Skeletal muscle cell (primary cell): ENCODE data around the gene MACO1.
"Not testable (repeated sequence)": the region's sequence is repeated elsewhere in the genome, so short reads cannot be mapped to it uniquely, and the experiment has no call there.

Source experiments
- DNase-seq: peaks from one replicate; pipeline ENCODE4 v3.0.0-alpha.2; 2010; ENCODE audit warnings: low read depth
- H3K4me3 ChIP-seq: 2 replicates; pipeline ENCODE4 v1.5.1; 2011; ENCODE audit warnings: low read depth, mild to moderate bottlenecking, control low read depth, low read length, moderate library complexity

MACO1 gene, protein sequence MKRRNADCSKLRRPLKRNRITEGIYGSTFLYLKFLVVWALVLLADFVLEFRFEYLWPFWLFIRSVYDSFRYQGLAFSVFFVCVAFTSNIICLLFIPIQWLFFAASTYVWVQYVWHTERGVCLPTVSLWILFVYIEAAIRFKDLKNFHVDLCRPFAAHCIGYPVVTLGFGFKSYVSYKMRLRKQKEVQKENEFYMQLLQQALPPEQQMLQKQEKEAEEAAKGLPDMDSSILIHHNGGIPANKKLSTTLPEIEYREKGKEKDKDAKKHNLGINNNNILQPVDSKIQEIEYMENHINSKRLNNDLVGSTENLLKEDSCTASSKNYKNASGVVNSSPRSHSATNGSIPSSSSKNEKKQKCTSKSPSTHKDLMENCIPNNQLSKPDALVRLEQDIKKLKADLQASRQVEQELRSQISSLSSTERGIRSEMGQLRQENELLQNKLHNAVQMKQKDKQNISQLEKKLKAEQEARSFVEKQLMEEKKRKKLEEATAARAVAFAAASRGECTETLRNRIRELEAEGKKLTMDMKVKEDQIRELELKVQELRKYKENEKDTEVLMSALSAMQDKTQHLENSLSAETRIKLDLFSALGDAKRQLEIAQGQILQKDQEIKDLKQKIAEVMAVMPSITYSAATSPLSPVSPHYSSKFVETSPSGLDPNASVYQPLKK

DNA sequence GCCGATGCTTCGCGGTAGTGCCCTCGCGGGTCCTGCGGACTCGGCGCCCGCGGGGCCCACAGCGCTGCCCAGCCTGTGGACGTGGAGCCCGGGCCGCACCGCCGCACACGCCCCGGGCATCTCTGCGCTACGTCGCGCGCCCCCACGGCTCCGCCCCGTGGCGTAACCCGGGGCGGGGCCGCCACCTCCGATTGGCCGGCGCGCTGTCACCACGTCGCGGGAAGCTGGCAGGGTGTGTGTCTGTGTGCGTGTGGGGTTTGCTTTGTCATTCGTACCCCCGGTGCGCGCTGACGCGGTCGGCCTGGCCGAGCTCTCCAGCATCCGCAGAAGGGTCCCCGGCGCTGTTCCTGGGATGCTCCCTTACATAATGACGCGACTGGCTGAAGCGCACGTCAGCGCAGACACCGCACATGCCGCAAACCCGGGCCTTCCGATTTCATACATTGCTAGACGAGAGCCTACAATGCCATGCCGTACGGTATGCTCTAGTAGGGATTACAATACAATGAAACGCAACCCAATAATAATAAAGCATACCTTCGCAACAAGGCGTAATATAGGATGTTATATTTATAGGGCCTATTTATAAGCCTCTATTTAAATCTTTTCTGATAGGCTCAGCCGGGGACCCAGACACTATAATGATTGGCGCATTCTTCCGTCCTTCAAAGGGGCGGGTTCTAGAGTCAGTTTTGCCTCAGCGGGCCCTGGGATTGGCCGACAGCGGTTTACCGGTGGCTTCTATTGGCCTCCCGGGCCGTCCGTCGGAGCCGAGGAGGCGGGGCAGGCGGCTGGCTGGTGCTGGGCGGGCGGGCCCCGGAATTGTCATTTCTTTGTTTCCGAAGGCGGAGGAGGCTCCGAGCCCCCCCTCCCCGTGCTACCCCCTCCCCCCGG is at the start of gene MACO1:
Gene MACO1 (plus strand): TSS at position 825 of the 894 bp plus-strand sequence. CDS start 202 bp downstream, outside the sequence.
- peak within 1 kb of the TSS; percentile 84 for H3K4me3 ChIP-seq
- peak; percentile 78 for DNase-seq

DNA sequence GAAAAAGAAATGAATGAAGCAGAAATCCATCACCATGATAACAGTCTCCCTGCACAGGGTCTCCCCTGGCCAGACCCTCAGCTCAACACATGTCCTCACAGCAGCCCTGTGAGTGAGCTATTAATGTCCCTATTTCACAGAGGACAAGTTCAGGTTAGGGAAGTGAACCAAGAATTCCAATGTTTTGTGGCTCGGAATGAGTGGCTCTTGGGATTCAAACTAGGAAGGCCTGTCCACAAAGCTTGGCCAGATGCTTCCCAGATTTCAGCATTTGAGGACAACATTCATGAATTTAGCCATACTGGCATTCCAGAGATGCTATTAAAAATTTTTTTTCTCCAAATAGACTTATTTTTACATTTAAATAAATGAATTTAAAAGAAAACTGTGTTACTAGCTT is 48.2 kb upstream of the MACO1 start:
- DNase-seq, H3K4me3 ChIP-seq: not testable (repeated sequence)

DNA sequence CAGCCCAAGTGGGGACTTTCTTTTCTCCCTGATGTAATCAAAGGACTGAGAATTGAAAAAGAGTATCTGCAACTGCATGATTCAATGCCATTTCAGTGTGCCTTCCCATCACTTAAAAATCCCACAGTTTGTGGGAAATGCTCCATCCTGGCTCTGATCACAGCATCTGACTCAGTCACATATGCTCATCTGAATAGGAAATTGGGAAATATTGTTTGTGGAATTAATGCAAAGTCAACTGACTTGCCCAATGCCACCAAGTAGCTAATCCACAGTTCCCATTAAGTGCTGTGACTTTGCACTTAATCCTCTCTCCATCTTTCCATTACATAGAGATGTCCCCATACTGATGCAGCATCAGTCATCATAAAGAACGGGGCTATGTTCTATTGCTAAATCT is 47.6 kb upstream of the MACO1 start:
- not testable (repeated sequence) for H3K4me3 ChIP-seq, DNase-seq

DNA sequence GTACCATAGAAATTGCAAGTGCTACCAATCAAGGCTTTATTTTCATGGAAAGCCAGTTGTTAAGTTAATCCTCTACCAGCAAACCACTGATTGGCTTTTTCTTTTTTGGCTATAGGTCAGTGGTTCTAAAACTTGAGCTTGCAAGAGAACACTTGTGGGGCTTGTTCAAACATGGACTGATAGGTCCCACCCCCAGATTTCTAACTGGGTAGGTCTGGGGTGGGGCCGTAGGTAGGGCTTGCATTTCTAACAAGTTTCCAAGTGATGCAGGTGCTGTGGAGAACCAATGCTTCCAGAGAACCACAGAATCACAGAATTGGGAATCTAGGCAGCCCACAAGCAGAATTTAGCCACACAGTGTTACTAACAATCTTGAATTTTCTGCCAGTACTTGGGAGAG is 46.8 kb upstream of the MACO1 start:
- H3K4me3 ChIP-seq, DNase-seq: not testable (repeated sequence)

DNA sequence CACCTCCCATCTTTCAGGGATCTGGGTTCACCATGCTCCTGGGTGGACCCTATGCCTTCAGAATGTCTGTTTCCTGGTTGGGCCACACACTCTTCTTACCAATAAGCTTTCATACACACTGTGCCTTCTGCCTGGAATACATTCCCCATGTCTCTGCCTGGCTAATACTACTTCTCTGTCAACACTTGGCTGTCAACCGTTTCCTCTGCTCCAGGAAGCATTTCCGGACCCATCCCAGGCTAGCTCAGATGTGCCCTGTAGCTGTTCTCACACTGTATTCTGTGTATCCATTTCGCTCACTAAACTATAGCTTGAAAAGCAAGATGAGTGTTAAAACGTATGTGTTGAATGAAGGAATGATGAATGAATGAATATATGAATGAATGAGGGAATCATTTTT is 43.6 kb upstream of the MACO1 start:
- H3K4me3 ChIP-seq, DNase-seq: not testable (repeated sequence)

DNA sequence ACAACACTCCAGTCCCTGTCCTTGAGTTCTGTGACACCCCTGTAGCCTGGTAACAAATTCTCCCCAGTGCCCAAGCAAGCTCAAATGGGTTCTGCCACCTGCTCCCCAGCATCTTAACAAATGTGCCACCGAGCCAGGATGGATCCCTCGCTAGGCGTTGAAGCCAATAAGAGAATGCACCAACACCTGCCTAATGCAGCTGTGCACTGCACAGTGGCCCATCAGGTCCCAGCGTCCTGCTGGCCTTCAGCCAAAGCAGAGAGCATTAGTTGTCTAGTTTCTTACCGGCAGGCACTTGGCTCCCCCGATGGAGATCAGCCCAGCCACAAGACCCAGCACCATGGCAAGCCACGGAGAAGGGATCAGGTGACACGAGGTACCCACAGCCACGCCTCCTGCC is 42.0 kb upstream of the MACO1 start:
- not testable (repeated sequence) for DNase-seq, H3K4me3 ChIP-seq

DNA sequence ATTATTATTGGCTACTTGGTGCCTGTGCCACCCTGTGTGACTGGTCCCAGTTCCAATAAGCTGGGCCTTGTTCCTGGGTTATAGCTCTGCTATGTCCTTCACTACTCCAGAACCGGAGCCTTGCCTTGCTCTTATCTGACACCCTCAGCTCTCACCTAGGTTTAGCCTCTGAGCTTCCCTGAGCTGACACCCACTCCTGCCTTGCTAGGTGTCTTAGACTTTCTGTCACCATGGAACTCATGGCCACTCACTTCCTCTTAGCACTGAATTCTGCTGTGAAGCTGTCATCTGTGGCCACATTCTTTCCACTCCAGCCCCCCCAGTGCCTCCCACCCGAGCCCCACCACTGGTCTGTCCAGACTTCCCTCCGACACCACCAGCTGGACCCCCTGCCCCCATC is 41.0 kb upstream of the MACO1 start:
- not testable (repeated sequence) for H3K4me3 ChIP-seq, DNase-seq

DNA sequence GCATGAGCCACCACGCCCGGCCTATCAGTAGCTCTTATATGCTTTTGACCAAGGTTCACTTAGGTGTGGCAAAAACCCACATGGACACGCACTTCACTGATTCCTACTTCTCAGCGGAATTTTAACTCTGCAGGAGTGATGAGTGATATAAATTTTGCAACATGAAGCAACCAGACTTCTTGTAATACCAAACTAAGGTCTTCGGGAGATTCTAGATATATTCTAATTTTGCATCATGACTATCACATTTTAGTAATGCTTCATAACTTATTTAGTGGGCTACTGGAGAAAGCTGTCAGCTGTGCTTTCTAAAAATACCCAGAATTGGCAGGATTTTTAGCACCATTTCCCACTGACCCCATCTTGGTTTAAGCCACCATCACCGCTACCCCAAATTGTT is 37.9 kb upstream of the MACO1 start:
- no peak overlapping the region for H3K4me3 ChIP-seq
- no peak for DNase-seq

DNA sequence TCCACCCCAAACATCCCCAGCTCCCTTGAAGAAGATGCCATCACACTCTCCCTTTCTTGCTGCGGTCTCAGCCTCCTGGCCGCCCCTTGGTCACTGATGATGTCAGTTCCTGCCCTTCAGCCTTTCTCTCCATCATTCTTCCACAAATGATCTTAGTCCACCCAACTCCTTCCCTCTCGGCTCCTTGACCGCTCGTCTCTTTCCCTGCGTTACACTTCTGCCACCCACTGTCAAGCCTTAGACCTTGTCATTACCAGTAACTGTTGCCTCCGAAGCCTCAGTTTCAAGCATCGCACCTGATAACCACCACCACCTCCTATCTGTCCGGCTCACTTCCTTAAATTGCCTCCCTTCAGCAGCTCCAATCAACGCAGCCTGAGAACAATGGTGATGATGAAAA is 33.1 kb upstream of the MACO1 start:
- DNase-seq, H3K4me3 ChIP-seq: not testable (repeated sequence)

DNA sequence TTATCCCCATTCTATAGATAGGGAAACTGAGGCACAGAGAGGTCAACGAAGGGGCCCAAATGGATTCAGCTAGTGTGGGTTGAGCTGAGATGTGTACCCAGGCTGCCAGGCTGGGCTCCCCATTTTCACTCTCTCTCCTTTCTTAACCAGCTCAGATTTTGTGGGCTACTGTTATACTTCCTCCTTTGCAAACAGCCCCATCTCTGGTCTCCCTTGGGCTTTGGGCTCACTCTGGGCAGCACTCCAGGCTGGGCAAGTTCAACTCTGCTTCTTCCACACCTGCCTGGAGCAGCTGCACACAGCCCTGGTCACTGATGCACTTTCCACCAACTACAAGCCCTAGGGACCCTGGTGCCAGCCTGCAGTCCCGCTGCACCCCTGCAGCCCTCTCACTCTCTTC is 32.6 kb upstream of the MACO1 start:
- not testable (repeated sequence) for DNase-seq, H3K4me3 ChIP-seq

DNA sequence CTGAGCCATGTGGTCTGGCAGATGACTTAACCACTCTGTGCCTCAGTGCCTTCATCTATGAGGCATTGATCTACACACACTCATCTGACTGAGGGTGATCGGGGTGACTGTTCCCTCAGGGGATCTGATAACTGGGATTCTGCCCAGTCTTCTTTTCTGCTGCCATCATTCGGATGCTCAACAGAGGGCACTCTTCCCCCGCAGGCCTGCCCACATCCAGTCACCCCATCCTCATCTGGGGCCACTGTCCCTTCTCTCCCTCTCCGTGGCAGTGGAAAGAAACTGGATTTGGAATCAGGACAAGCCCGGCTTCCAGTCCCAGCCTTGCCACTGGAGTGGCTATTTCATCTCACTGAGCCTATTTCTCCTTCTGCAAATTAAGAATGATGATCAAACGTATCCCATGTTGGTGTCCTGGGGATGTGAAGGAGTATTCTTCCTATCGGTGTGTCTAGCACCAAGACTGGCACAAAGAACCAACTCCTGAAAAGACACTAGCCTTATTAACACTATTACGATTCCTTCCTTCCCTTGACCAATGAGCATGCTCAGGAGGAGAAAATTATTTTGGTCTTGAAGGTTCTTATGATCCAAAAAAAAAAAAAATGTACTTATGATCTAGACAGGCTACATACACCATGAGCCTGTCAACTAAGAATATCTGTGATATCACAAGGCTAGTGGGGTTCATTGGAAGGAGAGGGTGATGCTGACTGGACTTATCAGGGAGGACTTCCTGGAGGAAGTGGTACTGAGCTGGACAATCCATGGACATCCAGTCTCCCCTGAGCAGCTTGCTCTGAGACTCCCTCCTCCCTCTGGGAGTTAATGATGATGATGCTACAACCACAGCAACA is 27.5 kb upstream of the MACO1 start:
- H3K4me3 ChIP-seq, DNase-seq: not testable (repeated sequence)

DNA sequence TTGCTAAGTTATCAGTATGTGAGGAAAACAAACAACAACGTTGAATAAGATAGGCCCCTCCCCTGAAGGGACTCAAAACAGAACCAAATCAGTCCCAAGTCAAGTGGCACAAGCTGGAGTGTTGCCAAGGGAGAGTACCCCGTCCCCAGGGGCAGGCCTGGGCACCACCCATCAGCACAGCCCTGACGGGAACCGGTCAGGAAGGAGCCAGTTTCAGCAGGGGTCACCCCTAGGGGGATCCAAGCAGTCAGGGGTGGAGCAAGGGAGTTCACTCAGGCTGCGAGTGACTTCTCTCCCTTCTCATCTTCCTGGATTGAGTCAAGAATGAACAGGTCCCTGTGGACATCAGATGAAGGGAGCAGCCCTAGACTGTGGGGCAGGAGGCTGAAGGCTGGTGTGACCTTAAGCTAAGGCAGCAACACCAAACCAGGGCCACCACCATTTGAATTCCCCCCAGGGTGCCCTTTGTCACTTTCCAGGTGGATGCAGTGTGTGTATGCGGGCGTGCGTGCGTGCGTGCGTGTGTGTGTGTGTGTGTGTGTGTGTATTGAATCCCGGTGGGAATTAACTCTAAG is 24.9 kb upstream of the MACO1 start:
- DNase-seq, H3K4me3 ChIP-seq: not testable (repeated sequence)

DNA sequence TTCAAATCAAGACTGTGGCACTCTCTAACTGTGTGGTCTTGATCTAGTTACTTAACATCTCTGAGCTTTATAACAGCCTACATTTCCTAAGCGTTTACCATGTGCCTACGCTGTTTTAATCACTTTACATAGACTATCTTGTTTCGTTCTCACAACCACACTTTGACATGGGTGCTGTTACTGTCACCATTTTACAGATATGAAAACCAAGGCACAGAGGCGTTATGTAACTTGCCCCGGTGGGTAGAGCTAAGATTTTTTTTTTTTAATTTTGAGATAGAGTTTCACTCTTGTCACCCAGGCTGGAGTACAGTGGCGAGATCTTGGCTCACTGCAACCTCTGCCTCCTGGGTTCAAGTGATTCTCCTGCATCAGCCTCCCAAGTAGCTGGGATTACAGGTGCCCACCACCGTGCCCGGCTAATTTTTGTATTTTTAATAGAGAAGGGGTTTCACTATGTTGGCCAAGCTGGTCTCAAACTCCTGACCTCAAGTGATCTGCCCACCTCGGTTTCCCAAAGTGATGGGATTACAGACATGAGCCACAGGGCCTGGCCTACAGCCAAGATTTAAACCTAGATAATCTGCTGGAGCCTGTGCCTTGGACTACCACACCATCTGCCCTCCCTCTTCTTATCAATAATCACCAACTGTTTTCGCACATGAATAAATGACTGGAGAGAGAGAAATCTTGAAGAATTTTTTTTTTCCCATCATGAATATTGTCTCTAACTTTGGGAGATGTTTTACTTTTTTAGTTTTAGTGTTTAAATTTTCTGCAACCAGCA is 20.9 kb upstream of the MACO1 start:
- not testable (repeated sequence) for DNase-seq, H3K4me3 ChIP-seq

DNA sequence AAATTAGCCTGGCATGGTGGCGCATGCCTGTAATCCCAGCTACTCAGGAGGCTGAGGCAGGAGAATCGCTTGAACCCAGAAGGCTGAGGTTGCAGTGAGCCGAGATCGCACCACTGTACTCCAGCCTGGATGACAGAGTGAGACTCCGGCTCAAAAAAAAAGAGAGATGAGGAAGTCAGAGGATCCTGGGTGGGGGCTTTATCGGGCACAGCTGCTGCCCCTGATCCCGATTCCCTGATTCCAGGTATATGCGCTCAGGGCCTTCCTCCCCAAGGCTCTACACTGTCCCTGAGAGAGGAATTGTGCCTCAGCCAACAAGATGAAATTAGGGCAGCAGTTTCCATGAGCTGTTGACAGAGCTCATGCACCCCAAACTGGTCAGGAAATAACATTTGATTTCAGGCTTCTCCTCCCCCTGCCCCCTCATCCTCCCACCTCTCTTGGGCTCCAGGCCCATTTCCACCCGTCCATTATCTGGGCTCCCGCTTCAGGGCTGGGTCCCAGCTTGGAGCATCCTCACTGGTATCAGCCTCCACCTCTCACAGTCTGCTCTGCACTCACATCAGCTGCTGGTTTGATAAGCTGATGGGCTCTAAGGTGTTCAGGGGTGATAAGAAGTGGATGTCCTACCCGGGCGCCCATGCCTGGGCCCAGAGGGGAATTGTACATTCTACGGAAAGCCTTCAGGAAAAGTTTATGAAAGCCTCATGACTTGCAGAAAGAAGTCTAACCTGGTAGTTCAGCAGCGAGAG is 17.6 kb upstream of the MACO1 start:
- DNase-seq, H3K4me3 ChIP-seq: not testable (repeated sequence)

DNA sequence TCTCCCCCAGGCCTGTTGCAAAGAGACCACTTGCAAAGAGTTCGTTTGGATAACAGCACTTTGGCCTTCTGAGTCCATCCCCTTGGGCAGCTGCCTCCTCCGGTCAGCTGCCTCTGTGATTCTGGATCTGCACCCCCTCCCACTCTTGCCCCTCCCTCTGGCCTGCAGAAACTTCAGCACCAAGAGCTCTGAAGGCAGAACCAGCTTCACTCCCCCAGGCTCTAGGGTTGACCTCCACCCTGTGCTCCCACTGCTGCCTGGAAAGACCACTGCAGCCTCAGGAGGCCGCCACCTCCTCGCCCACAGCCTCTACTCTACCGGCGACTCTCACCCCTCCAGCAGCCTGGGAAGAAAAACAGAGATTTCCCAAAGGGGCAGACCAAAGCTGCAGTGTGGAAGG is 16.5 kb upstream of the MACO1 start:
- DNase-seq, result not testable (repeated sequence)

DNA sequence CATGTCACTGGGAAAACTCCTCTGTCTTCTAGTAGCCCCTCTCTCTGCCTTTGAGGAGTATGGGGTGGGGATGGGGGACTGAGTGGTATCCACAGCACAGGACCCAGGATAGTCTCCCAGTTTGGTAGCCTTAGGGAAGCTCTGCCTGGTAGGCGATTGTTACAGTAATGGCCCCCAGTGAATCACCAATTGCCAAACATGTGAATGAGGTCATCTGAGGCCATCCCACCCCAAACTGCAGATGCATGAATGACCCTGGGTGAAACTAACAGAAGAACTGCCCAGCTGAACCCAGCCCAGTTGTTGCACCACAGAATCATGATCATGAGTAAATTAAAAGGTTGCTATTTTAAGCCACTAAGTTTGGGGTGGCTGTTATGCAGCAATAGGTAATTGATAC is 16.1 kb upstream of the MACO1 start:
- H3K4me3 ChIP-seq, DNase-seq: not testable (repeated sequence)

More for the DNA sequence above, 16.5 kb upstream of the MACO1 start:
- H3K4me3 ChIP-seq, result not testable (repeated sequence)

DNA sequence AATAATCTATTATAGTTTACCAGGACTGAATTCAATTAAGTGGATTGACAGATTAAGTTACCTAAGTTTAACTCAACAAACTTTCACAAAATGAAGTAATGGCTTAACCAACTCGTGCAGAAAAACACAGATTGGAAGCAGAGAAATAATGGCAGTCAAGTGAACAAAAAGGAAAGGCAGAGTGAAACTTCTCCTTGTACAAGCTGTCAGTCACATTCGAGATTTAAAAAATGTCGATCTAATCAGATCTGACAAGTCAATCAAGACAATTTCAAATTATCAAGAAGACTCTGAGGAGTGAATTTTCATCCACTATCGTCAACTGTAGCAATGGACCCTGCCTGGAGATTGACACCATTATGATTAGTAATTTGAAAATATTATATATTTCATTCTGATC is 13.4 kb upstream of the MACO1 start:
- H3K4me3 ChIP-seq, result not testable (repeated sequence)

More for the DNA sequence above, 13.4 kb upstream of the MACO1 start:
- DNase-seq, result not testable (repeated sequence)
